ENCODE data around the gene TSKS. TPM values are rescaled to one million over a fixed set of nuclear protein-coding genes. Genes with fewer than 3 reads are reported as not detected.

The TSKS gene
- total and polyA plus RNA-seq, 2 experiments from 2014 or later: 0.31 to 2.1 TPM

GRCh38 chr19:49799798-49800376, 36.8 kb upstream of the TSKS start:
- H3K4me3 ChIP-seq: no peak overlapping the region
- H3K27me3 ChIP-seq (replicated peaks; ENCODE audit: insufficient read depth): no peaks in the 10 kb centered on the region
- H3K9me3 ChIP-seq (ENCODE audit: low read depth): no peaks in the 10 kb centered on the region
- H3F3A ChIP-seq (ENCODE audit: insufficient read depth): no peaks in the 10 kb centered on the region
- no peak overlapping the region for H3K4me2 ChIP-seq (ENCODE audit: unreplicated experiment)
- TF ChIP-seq EZH2 (IDR thresholded peaks at IDR 0.05; ENCODE audit: insufficient read depth, poor library complexity, severe bottlenecking) (no peak), EZH2phosphoT487 (IDR thresholded peaks at IDR 0.05; ENCODE audit: insufficient read depth, low read depth) (no peak)
- no peaks in the 10 kb centered on the region for H3K9me2 ChIP-seq (ENCODE audit: insufficient read depth)
- WGBS, 2 experiments (ENCODE audit: low coverage in 1 of 2, low lambda C conversion rate in 2 of 2, missing lambda C conversion rate in 2 of 2): 92 to 93% methylated on average over 22 to 25 of the region's 25 CpGs
- H3K79me2 ChIP-seq (ENCODE audit: insufficient read depth): no peaks in the 10 kb centered on the region
- no peak overlapping the region for H2AFZ ChIP-seq
- no peak overlapping the region for H3K9ac ChIP-seq
- DNase-seq: no peak
- no peak overlapping the region for H3K27ac ChIP-seq
- H3K36me3 ChIP-seq (ENCODE audit: low read depth): peaks cover 25% of the 10 kb centered on the region; the same call in 1 of the 2 replicates
- H4K20me1 ChIP-seq (ENCODE audit: insufficient read depth): no peaks in the 10 kb centered on the region
- no peaks in the 10 kb centered on the region for H3K4me1 ChIP-seq (ENCODE audit: insufficient read depth)
- in situ Hi-C loops (cut with MboI): no loop called here

- no peaks in the 10 kb centered on the region for H3K9me3 ChIP-seq (ENCODE audit: low read depth)
- no peak overlapping the region for H3K4me2 ChIP-seq (ENCODE audit: unreplicated experiment)
- no peak overlapping the region for H3K9ac ChIP-seq
- TF ChIP-seq EZH2phosphoT487 (IDR thresholded peaks at IDR 0.05; ENCODE audit: insufficient read depth, low read depth) (no peak), EZH2 (IDR thresholded peaks at IDR 0.05; ENCODE audit: insufficient read depth, poor library complexity, severe bottlenecking) (no peak)
- H3K9me2 ChIP-seq (ENCODE audit: insufficient read depth): no peaks in the 10 kb centered on the region
- H3K4me3 ChIP-seq: no peak overlapping the region
- H4K20me1 ChIP-seq (ENCODE audit: insufficient read depth): no peaks in the 10 kb centered on the region
- in situ Hi-C loops (cut with MboI): no loop called here
- H3K36me3 ChIP-seq (ENCODE audit: low read depth): peaks cover 25% of the 10 kb centered on the region; the same call in 1 of the 2 replicates
- 85 to 88% methylated on average over 20 to 28 of the region's 28 CpGs for WGBS, 2 experiments (ENCODE audit: low coverage in 1 of 2, low lambda C conversion rate in 2 of 2, missing lambda C conversion rate in 2 of 2)
- no peaks in the 10 kb centered on the region for H3F3A ChIP-seq (ENCODE audit: insufficient read depth)
- H3K79me2 ChIP-seq (ENCODE audit: insufficient read depth): no peaks in the 10 kb centered on the region
- no peak for DNase-seq
- H3K4me1 ChIP-seq (ENCODE audit: insufficient read depth): no peaks in the 10 kb centered on the region
- no peaks in the 10 kb centered on the region for H3K27me3 ChIP-seq (replicated peaks; ENCODE audit: insufficient read depth)
- no peak overlapping the region for H2AFZ ChIP-seq
- H3K27ac ChIP-seq: no peak overlapping the region
These were observed 36.2 kb upstream of the TSKS start for GRCh38 chr19:49799271-49799797.

- H3F3A ChIP-seq (ENCODE audit: insufficient read depth): no peaks in the 10 kb centered on the region
- no peak overlapping the region for H3K9ac ChIP-seq
- H3K4me3 ChIP-seq: no peak overlapping the region
- no peaks in the 10 kb centered on the region for H3K4me1 ChIP-seq (ENCODE audit: insufficient read depth)
- no peak overlapping the region for H3K27ac ChIP-seq
- in situ Hi-C loops (cut with MboI): no loop called here
- H4K20me1 ChIP-seq (ENCODE audit: insufficient read depth): no peaks in the 10 kb centered on the region
- H3K79me2 ChIP-seq (ENCODE audit: insufficient read depth): no peaks in the 10 kb centered on the region
- no peaks in the 10 kb centered on the region for H3K9me2 ChIP-seq (ENCODE audit: insufficient read depth)
- WGBS, 2 experiments (ENCODE audit: low coverage in 1 of 2, low lambda C conversion rate in 2 of 2, missing lambda C conversion rate in 2 of 2): 94 to 96% methylated on average over 11 of the region's 11 CpGs
- no peaks in the 10 kb centered on the region for H3K27me3 ChIP-seq (replicated peaks; ENCODE audit: insufficient read depth)
- H3K36me3 ChIP-seq (ENCODE audit: low read depth): peaks cover 19% of the 10 kb centered on the region; the same call in 1 of the 2 replicates
- no peak overlapping the region for H3K4me2 ChIP-seq (ENCODE audit: unreplicated experiment)
- H2AFZ ChIP-seq: no peak overlapping the region
- no peaks in the 10 kb centered on the region for H3K9me3 ChIP-seq (ENCODE audit: low read depth)
- no peak for TF ChIP-seq EZH2phosphoT487 (IDR thresholded peaks at IDR 0.05; ENCODE audit: insufficient read depth, low read depth)
- no peak for TF ChIP-seq EZH2 (IDR thresholded peaks at IDR 0.05; ENCODE audit: insufficient read depth, poor library complexity, severe bottlenecking)
- no peak for DNase-seq
These were observed 35.5 kb upstream of the TSKS start for GRCh38 chr19:49798574-49798973.

GRCh38 chr19:49795615-49796014, 32.5 kb upstream of the TSKS start:
- Histone ChIP-seq H3K27ac (no peak overlapping the region), H2AFZ (no peak overlapping the region), H3K4me1 (ENCODE audit: insufficient read depth) (no peaks in the 10 kb centered on the region; the same call in 1 of the 2 replicates), H3F3A (ENCODE audit: insufficient read depth) (no peaks in the 10 kb centered on the region), H3K27me3 (replicated peaks; ENCODE audit: insufficient read depth) (no peaks in the 10 kb centered on the region), H3K9ac (no peak overlapping the region), H3K9me3 (ENCODE audit: low read depth) (no peaks in the 10 kb centered on the region), H3K9me2 (ENCODE audit: insufficient read depth) (no peaks in the 10 kb centered on the region), H3K4me3 (no peak overlapping the region), H4K20me1 (ENCODE audit: insufficient read depth) (no peaks in the 10 kb centered on the region), H3K4me2 (ENCODE audit: unreplicated experiment) (no peak overlapping the region), H3K79me2 (ENCODE audit: insufficient read depth) (peaks cover 9% of the 10 kb centered on the region), H3K36me3 (ENCODE audit: low read depth) (peaks cover 18% of the 10 kb centered on the region; the same call in 1 of the 2 replicates)
- WGBS, 2 experiments (ENCODE audit: low coverage in 1 of 2, low lambda C conversion rate in 2 of 2, missing lambda C conversion rate in 2 of 2): 91 to 94% methylated on average over 19 to 20 of the region's 20 CpGs
- in situ Hi-C loops (cut with MboI): no loop called here
- TF ChIP-seq EZH2phosphoT487 (IDR thresholded peaks at IDR 0.05; ENCODE audit: insufficient read depth, low read depth) (no peak), EZH2 (IDR thresholded peaks at IDR 0.05; ENCODE audit: insufficient read depth, poor library complexity, severe bottlenecking) (no peak)
- no peak for DNase-seq

Measured in GM23248 (cell line).